K562 (cell line): ENCODE measurements around the gene MRPL28. TPM values are rescaled to one million over a fixed set of nuclear protein-coding genes. Genes with fewer than 3 reads are reported as not detected.
A peak's percentile ranks its signal among the peaks of the same experiment; 100 is the strongest.

Experiments used
- ATAC-seq: fragments of 200-7000 bp; cut with Tn5 transposase; 3 replicates; pipeline ENCODE4 v1.9.1; 2020; ENCODE audit warnings: moderate library complexity
- BruUV-seq: library from RNA; stranded (reverse); fragments of 400-500 nt; replicated peaks from 2 replicates; lab custom pipeline; 2021; lab: Mats Ljungman, UMichigan
- CTCF ChIA-PET: fragments of 300-600 bp; formaldehyde crosslinking; extraction: SDS; loops from one replicate; lab custom pipeline; 2021; ENCODE audit warnings: low intra/inter-chr PET ratio; lab: Yijun Ruan, JAX
- POLR2A ChIA-PET: fragments of 300-600, 350-650 bp; sonication (Branson Sonifier 250); formaldehyde crosslinking; extraction: SDS; loops from one replicate; lab custom pipeline; 2021; ENCODE audit warnings: antibody characterized with exemption, inconsistent platforms; lab: Yijun Ruan, JAX
- DNase-seq, 4 experiments: peaks; one replicate each; pipeline versions ENCODE4 v3.0.0 to v3.0.0-alpha.2; 2011 to 2018; ENCODE audit warnings: low spot score in 3 of 4, mixed read lengths in 3 of 4; ENCODE audit errors: extremely low read depth in 1 of 4
- FAIRE-seq: peaks from 2 replicates; lab custom pipeline; 2011; peaks lifted over from hg19 to GRCh38; lab: Jason Lieb, UNC
- H2AFZ ChIP-seq: 2 replicates; pipeline ENCODE4 v1.6.0; 2011; ENCODE audit warnings: low read depth, low read length, control low read depth, inconsistent platforms
- H3K27ac ChIP-seq: fragments of 200-600 bp; 3 replicates; pipeline ENCODE4 v1.8.0; 2011; ENCODE audit warnings: low read depth, mild to moderate bottlenecking, control low read depth, inconsistent platforms, low read length, moderate library complexity, mixed read lengths; ENCODE audit errors: extremely low read depth
- H3K27me3 ChIP-seq, 2 experiments: fragments of 300-600 bp in 1 of 2; 2 replicates in 1 of 2; 3 replicates in 1 of 2; pipeline versions ENCODE4 v1.6.0 to v1.8.0; 2011; ENCODE audit warnings: inconsistent platforms in 2 of 2, low read length in 2 of 2, mild to moderate bottlenecking in 1 of 2, mixed read lengths in 1 of 2, moderate library complexity in 1 of 2; ENCODE audit not compliant: control insufficient read depth in 2 of 2, insufficient read depth in 2 of 2
- H3K36me3 ChIP-seq: fragments of 300-600 bp; 3 replicates; pipeline ENCODE4 v1.8.0; 2011; ENCODE audit warnings: mild to moderate bottlenecking, low read length, inconsistent platforms; ENCODE audit not compliant: control insufficient read depth, insufficient read depth
- H3K4me1 ChIP-seq, 2 experiments: fragments of 200-600 bp in 1 of 2; replicated peaks in 1 of 2; 2 replicates in 1 of 2; 3 replicates in 1 of 2; pipeline versions ENCODE4 v1.5.1 to v1.8.0; 2011; ENCODE audit warnings: inconsistent platforms in 2 of 2, low read length in 2 of 2, mild to moderate bottlenecking in 1 of 2, mixed read lengths in 1 of 2, moderate library complexity in 1 of 2; ENCODE audit not compliant: control insufficient read depth in 2 of 2, insufficient read depth in 2 of 2
- H3K4me2 ChIP-seq: 2 replicates; pipeline ENCODE4 v1.6.1; 2011; ENCODE audit warnings: low read length, control low read depth, inconsistent platforms, mixed read lengths; ENCODE audit not compliant: insufficient read depth
- H3K4me3 ChIP-seq: fragments of 200-600 bp; sonication (generic), shearing (Covaris generic); 2 replicates; pipeline ENCODE4 v1.5.1; 2016; ENCODE audit warnings: control low read depth, inconsistent platforms
- H3K79me2 ChIP-seq: fragments of 200-600 bp; 3 replicates; pipeline ENCODE4 v1.8.0; 2011; ENCODE audit warnings: low read length, inconsistent platforms; ENCODE audit not compliant: control insufficient read depth, insufficient read depth
- H3K9ac ChIP-seq, 2 experiments: 2 replicates each; pipeline versions ENCODE4 v1.6.0 to v1.6.1; 2011; ENCODE audit warnings: low read depth in 2 of 2, low read length in 2 of 2, control low read depth in 1 of 2, inconsistent platforms in 1 of 2, mild to moderate bottlenecking in 1 of 2, mixed read lengths in 1 of 2; ENCODE audit not compliant: insufficient read depth in 1 of 2
- H3K9me1 ChIP-seq: one replicate; pipeline ENCODE4 v1.6.0; 2011; ENCODE audit warnings: inconsistent platforms, mild to moderate bottlenecking, low read length, moderate library complexity; ENCODE audit not compliant: control insufficient read depth, insufficient read depth
- H3K9me3 ChIP-seq: replicated peaks from 2 replicates; pipeline ENCODE4 v1.5.1; 2011; ENCODE audit warnings: low read depth, low read length, inconsistent platforms; ENCODE audit not compliant: control insufficient read depth, insufficient read depth
- H4K20me1 ChIP-seq: replicated peaks from 2 replicates; pipeline ENCODE4 v1.6.1; 2011; ENCODE audit warnings: low read length, inconsistent platforms, mixed read lengths; ENCODE audit not compliant: control insufficient read depth, insufficient read depth
- RBFOX2 ChIP-seq: fragments of 200-400 bp; formaldehyde crosslinking; IDR thresholded peaks from 2 replicates; pipeline ENCODE4 v1.6.1; 2017; ENCODE audit warnings: low read depth, mild to moderate bottlenecking, low read length, moderate library complexity
- WGBS: fragments of 100-300 bp; shearing (Covaris generic); methylation state at CpG from one replicate; pipeline ENCODE4 v1.1.6; 2016; ENCODE audit warnings: low coverage, mixed read lengths; ENCODE audit not compliant: insufficient coverage; ENCODE audit errors: missing lambda C conversion rate; 5-methylcytosine and 5-hydroxymethylcytosine counted together
- in situ Hi-C: fragments of 300-500 bp; cut with MboI; formaldehyde crosslinking; loops from 4 replicates; pipeline ENCODE4 v1.15.0; 2018; ENCODE audit warnings: inconsistent platforms, mixed read lengths
- intact Hi-C: fragments of 100-400 bp; cut with micrococcal nuclease; formaldehyde crosslinking; loops from 2 replicates; pipeline ENCODE4 v1.14.2; 2022
- polyA plus RNA-seq, 8 experiments: library from polyadenylated mRNA; depleted of rRNA in 4 of 8; stranded (reverse) in 5 of 8; unstranded in 3 of 8; fragments of >200 nt; fragmentation: Nextera tagmentation in 2 of 8; fragmentation: Illumina TruSeq in 1 of 8; extraction: Ambion mirVana in 2 of 8; extraction: Trizol in 1 of 8; gene quantifications; 2 replicates each; pipeline versions ENCODE4 v1.2.1 to v1.2.3, GENCODE V29; 2011 to 2014; ENCODE audit warnings: inconsistent platforms in 1 of 8, missing spikeins in 1 of 8
- total RNA-seq, 7 experiments: library from RNA; depleted of rRNA in 6 of 7; stranded (reverse); fragments of >200 nt in 6 of 7; fragmentation: Illumina TruSeq in 2 of 7; extraction: Trizol in 2 of 7; gene quantifications; 2 replicates each; pipeline versions ENCODE4 v1.2.1 to v1.2.3, GENCODE V29; 2011 to 2021; ENCODE audit warnings: low replicate concordance in 1 of 7
- TF ChIP-seq, protein P1 (sequence below): fragments of 450-650 bp; IDR thresholded peaks from 2 replicates; pipeline ENCODE4 v1.6.1; 2016

Gene MRPL28
- total and polyA plus RNA-seq, 9 of the 15 experiments (the other 6 are each of a cell fraction or from before 2014, with no cell fraction given) = 2.5 to 323 (median 175) TPM

GRCh38 chr16:370979-371514, 709 bp upstream of the MRPL28 start:
- Histone ChIP-seq H3K4me1 (peaks cover 9 to 72% of the 10 kb centered on the region in 2 experiments), H3K36me3 (peaks cover 83% of the 10 kb centered on the region; the same call in 2 of the 3 replicates), H3K27ac (peak overlapping the region; percentile 78), H3K9ac (peak overlapping the region; percentile 64 to 92), H3K9me3 (no peaks in the 10 kb centered on the region), H3K4me3 (peak overlapping the region; percentile 61), H3K27me3 (no peaks in the 10 kb centered on the region), H2AFZ (peak overlapping the region; percentile 47; the same call in 1 of the 2 replicates), H3K79me2 (peaks cover 13% of the 10 kb centered on the region), H4K20me1 (no peaks in the 10 kb centered on the region), H3K4me2 (peak overlapping the region; percentile 55), H3K9me1 (peaks cover 5% of the 10 kb centered on the region)
- WGBS = 50% methylated on average over 8 of the region's 10 CpGs
- ATAC-seq (peak; percentile 58), DNase-seq (peak in 2 of 4 experiments; percentile 49 to 55), FAIRE-seq (peak; percentile 56)
- TF ChIP-seq, protein P1, sequence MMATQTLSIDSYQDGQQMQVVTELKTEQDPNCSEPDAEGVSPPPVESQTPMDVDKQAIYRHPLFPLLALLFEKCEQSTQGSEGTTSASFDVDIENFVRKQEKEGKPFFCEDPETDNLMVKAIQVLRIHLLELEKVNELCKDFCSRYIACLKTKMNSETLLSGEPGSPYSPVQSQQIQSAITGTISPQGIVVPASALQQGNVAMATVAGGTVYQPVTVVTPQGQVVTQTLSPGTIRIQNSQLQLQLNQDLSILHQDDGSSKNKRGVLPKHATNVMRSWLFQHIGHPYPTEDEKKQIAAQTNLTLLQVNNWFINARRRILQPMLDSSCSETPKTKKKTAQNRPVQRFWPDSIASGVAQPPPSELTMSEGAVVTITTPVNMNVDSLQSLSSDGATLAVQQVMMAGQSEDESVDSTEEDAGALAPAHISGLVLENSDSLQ = no peak
- peak; percentile 45; the same call in 1 of the 2 replicates for TF ChIP-seq RBFOX2
- ChIA-PET POLR2A (interaction anchor here (0.7 to 2.5 kb wide), 6 partner anchors 9 to 303 kb away, joined by 3 to 8 read pairs (median 4); partner anchors contain the start of genes AXIN1, DECR2 and PGAP6), CTCF (interaction anchor here (0.6 to 0.8 kb wide), 2 partner anchors 28 to 1462 kb away, joined by 3 read pairs; no protein-coding TSS in a partner anchor)
- no TSS peak for BruUV-seq
- intact Hi-C loops = no loop called here
- in situ Hi-C loops = no loop called here
